Activated T-cell treated with anti-CD3 and anti-CD28 coated beads, Interleukin-2, amount 50 U/mL, for 72 hours (primary cell): Measurements from ENCODE around the gene GRM2. TPM values are rescaled to one million over a fixed set of nuclear protein-coding genes. Genes with fewer than 3 reads are reported as not detected.

Experiments used
- ATAC-seq, 2 donors: fragments of 150-1000 bp; cut with Tn5 transposase; replicated peaks in 1 of 2; 2 replicates each; pipeline ENCODE4 v1.10.0; 2021; ENCODE audit warnings: moderate library complexity in 2 of 2, mild to moderate bottlenecking in 1 of 2
- DNase-seq, 2 donors: peaks; one replicate each; pipeline ENCODE4 v3.0.0; 2021 to 2022; ENCODE audit warnings: mixed read lengths in 1 of 2
- H3K27ac Mint-ChIP-seq: one replicate; pipeline ENCODE4 v1.8.0; 2022; ENCODE audit warnings: mild to moderate bottlenecking, moderate library complexity, mixed read lengths
- H3K27me3 Mint-ChIP-seq: one replicate; pipeline ENCODE4 v1.8.0; 2022; ENCODE audit warnings: low read depth, mixed read lengths
- H3K36me3 Mint-ChIP-seq, 2 donors: one replicate each; pipeline ENCODE4 v1.8.0; 2022; ENCODE audit warnings: mixed read lengths in 2 of 2, mild to moderate bottlenecking in 1 of 2; ENCODE audit not compliant: insufficient read depth in 2 of 2
- H3K4me1 Mint-ChIP-seq: one replicate; pipeline ENCODE4 v1.8.0; 2022; ENCODE audit warnings: low read depth, mixed read lengths
- H3K4me3 Mint-ChIP-seq, 2 donors: one replicate each; pipeline ENCODE4 v1.8.0; 2022; ENCODE audit warnings: mild to moderate bottlenecking in 2 of 2, mixed read lengths in 2 of 2, moderate library complexity in 2 of 2
- H3K9me3 Mint-ChIP-seq, 2 donors: one replicate each; pipeline ENCODE4 v1.8.0; 2022; ENCODE audit warnings: mixed read lengths in 2 of 2
- total RNA-seq, 2 donors: library from RNA; stranded (reverse); gene quantifications; one replicate each; pipeline ENCODE4 v1.2.3, GENCODE V29; 2022

Gene GRM2
- total RNA-seq, 2 donors from 2014 or later: 0.48 to 2.0 TPM

DNA sequence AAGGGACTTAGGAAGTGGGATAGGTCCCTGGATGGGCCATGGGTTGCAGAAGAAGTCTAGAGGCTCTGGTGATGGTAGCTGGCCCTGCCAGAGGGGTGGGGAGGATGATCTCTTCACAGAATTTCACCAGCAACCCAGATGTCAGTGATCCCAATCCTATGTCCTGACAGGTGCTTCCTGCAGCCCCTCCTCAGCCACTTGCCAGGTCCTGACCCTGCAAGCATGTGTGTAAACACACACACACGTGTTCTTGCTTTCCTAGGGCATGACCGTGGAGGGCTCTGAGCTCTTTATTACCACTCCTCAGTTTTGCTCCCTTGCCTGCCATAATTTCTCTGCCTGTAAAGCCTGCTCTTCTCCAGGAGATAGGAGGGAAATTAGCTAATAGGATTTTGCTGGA, 23.3 kb upstream of the GRM2 start:
- Mint-ChIP-seq H3K27me3 (no peaks in the 10 kb centered on the region), H3K9me3 (no peaks in the 10 kb centered on the region), H3K27ac (no peak overlapping the region), H3K4me1 (peaks cover 86% of the 10 kb centered on the region), H3K36me3 (peaks cover 6 to 19% of the 10 kb centered on the region in 2 donors), H3K4me3 (no peak overlapping the region)
- DNase-seq (no peak), ATAC-seq (no peak)

DNA sequence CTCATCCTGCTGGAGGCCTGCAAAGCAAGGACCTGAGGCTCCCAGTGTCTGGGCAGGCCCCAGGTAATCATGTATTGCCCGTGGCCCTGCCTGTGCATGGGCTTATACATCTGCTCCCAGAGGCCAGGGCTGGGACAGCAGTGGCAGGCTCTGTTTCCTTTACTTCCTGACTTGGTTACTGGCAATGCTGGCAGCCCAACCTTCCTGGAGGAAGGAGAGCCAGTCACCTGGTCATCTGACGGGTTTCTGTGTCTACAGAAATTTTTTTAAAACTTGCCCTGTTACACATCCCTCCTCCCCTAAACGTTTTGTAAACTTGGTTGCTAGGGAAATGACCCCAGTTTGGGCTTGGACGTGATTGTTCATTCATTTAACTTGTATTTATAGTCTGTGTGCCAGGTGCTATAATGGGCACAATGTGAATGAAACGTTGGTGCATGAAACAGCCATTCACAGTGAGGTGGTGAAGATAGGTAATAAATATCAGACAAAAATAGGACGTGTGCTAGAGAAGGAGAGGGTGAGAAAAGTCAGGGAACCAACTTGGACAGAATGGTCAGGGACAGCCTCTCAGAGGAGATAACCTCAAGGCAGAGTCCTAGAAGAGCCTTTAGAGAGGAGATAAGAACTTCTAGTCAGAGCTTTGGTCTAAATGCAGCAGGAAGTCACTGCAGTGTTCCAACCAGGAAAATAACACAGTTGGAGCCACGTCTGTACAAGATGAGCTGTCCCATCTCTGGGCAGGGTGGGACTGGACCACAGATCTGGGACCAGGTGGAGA, 21.7 kb upstream of the GRM2 start:
- H3K36me3 Mint-ChIP-seq: peaks cover 6 to 22% of the 10 kb centered on the region in 2 donors

DNA sequence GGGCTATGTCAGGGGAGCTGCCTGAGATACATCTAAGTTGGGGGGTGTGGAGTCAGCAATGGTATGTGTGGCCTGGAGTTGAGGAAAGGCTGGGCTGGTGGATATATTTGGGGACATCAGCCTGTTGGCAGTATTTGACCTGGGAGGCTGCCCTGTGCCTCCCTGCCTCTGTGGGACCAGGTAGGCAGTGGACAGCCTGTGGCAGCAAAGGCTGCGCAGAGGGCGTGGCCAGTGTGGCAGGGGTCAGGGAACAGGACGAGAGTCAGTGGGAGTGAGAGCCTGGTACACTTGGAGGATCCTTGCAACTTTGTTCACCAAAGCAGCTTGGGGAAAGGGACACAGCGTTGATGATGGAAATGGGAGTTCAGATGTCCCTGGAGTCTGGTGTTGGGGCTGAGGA, 20.8 kb upstream of the GRM2 start:
- peak overlapping the region; percentile 87 for H3K27ac Mint-ChIP-seq
- peaks cover 77% of the 10 kb centered on the region for H3K4me1 Mint-ChIP-seq
- H3K36me3 Mint-ChIP-seq: peaks cover 6 to 22% of the 10 kb centered on the region in 2 donors
- H3K4me3 Mint-ChIP-seq: peak overlapping the region; percentile 67 to 73
- no peaks in the 10 kb centered on the region for H3K27me3 Mint-ChIP-seq
- H3K9me3 Mint-ChIP-seq: no peaks in the 10 kb centered on the region
- DNase-seq (no peak), ATAC-seq (no peak)

More for the DNA sequence above, 21.7 kb upstream of the GRM2 start:
- ATAC-seq: no peak
- Mint-ChIP-seq H3K27ac (peak overlapping the region; percentile 87), H3K27me3 (no peaks in the 10 kb centered on the region), H3K4me1 (peaks cover 86% of the 10 kb centered on the region), H3K4me3 (peak overlapping the region; percentile 67 to 73), H3K9me3 (no peaks in the 10 kb centered on the region)
- DNase-seq: no peak

DNA sequence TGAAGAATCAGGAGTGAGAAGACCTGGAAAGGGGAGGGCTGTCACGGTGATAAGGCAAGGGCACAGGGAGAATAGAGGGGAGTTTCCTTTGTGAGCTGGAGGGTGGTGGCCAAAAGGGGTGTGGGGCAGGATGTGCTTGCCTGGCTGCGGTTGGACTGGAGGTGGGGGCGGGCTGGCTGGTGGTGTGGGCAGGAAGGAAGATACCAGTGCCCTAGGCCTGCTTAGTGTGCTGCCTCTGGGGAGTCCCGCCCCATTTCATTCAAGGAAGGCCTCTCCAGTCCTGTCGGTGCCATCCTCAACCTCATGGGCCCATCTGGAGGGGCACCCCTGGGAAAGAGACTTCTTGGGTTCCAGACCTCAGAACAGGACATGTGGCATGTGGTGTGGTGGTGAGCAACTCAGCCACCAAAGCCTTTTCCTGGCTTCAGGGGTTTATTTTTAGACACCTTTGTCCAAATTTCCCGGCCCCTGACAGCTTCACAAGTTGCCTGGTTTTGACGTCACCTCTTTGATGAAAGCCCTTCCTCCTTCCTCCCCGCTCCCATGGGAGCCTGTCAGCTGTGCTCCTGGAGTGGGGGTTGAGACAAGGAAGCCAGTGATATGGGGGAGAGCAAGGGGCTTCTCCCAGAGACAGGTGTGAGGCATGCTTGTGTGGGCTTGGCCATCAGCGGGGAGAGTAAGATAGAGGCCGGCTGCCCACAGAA, 20.2 kb upstream of the GRM2 start:
- Mint-ChIP-seq H3K27me3 (no peaks in the 10 kb centered on the region), H3K4me1 (peaks cover 71% of the 10 kb centered on the region), H3K9me3 (no peaks in the 10 kb centered on the region), H3K4me3 (peak overlapping the region; percentile 67 to 73), H3K27ac (peak overlapping the region; percentile 87), H3K36me3 (peaks cover 6 to 20% of the 10 kb centered on the region in 2 donors)
- DNase-seq (peak; percentile 84 to 86), ATAC-seq (peak; percentile 93)

DNA sequence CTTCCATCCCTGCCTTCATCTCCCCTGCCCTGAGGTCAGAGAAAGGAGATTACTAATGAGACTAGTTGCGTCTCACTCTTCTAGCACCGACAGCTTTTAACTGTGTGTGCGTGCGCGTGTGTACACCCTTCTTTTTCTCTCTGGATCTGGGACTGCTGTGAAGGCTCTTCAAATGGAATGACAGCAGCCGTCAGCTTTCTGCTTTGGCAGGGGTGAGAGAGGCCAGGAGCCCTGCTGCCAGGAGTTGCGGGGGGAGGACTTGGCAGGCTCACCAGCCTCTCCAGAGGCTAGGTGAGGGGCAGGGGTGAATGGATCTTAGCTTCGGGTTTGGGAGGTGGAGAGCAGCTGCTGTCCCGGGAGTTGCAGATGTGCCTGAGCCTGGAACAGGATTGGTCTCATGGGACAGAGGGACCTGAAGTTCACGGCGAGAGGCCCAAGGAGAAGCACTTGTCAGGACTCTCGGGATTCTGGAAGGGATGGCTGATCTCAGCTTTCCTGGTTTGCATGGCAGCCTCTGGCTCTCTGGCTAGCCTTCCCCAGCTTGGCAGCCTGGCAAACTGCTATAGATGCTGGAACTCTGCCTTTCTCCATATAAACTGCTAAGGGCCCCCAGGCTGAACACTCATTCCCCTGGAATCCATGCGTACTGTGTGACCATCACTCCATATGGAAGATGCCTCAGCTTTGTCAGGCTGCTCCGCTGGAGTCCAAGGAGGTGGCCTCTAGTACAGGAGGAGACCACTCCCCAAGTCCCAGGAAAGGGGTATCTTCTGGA, 19.2 kb upstream of the GRM2 start:
- Mint-ChIP-seq H3K4me3 (peak overlapping the region in 1 of 2 donors; percentile 6), H3K27ac (peak overlapping the region; percentile 9), H3K27me3 (no peaks in the 10 kb centered on the region), H3K36me3 (peaks cover 4 to 18% of the 10 kb centered on the region in 2 donors), H3K9me3 (no peaks in the 10 kb centered on the region), H3K4me1 (peaks cover 61% of the 10 kb centered on the region)
- DNase-seq: no peak
- ATAC-seq: no peak

DNA sequence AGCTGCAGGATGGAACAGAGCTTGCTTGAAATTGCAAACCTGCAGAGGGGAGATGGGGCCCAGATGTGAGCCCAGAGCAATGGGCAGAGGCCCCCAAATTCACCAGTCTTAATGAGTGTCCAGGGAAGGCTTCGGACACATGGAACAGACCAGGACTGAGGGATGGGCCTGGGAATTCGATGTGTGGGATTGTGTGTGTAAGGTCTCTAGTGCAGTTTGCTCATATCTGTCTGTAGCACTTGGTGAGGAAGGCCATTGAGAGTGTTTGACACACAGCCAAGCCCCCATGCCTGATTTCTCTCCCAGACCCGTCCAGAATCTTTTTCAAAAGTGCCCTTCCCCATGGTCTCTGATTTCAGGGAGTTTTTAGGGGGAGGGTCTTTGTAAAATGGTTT, 18.7 kb upstream of the GRM2 start:
- Mint-ChIP-seq H3K4me1 (peaks cover 55% of the 10 kb centered on the region), H3K27ac (peak overlapping the region; percentile 9), H3K4me3 (no peak overlapping the region), H3K27me3 (no peaks in the 10 kb centered on the region), H3K36me3 (peaks cover 4 to 18% of the 10 kb centered on the region in 2 donors), H3K9me3 (no peaks in the 10 kb centered on the region)
- ATAC-seq: no peak
- DNase-seq: no peak

DNA sequence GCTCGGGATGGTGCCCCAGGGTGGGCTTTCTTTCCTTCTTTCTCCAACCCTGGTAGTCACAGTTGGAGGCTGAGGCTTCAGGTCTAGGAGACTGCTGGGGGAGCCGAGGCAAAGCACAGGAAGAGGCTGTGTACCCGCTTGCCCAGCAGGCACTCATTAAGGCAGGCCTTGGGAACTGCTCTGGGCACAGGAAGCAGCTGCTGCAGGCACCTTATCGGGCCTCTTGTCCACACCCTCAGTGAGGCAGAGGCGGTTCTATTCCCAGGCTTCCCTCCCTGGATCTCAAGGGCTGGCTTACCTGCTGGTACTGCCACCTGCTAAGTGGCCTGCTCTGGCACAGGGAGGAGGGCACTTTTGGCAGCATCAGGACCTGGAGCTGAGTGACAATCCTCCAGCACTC, 15.8 kb upstream of the GRM2 start:
- H3K27ac Mint-ChIP-seq: no peak overlapping the region
- H3K4me3 Mint-ChIP-seq: no peak overlapping the region
- DNase-seq: no peak
- H3K27me3 Mint-ChIP-seq: no peaks in the 10 kb centered on the region
- no peaks in the 10 kb centered on the region for H3K9me3 Mint-ChIP-seq
- peaks cover 2 to 8% of the 10 kb centered on the region in 2 donors for H3K36me3 Mint-ChIP-seq
- ATAC-seq: no peak
- peaks cover 30% of the 10 kb centered on the region for H3K4me1 Mint-ChIP-seq

DNA sequence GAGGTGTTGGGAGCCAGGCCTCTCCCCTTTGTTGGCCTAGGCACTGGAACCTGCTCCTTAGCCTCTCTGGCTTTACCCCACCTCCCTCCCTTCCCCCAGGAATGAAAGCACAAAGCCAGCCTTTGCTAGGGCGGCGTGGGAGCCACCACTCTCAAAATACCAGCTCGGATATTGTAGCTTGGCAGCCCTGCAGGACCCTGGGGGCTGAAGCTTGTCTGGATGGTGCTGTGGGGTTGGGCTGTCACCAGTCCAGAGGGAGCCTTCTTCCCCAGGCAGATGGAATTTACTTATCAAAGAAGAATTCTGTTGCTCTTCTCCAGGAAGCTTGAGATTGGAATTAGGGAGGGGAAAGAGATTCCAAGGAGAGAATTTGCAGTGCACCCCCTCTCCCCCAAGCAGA, 14.9 kb upstream of the GRM2 start:
- Mint-ChIP-seq H3K9me3 (no peaks in the 10 kb centered on the region), H3K27ac (no peak overlapping the region), H3K4me1 (peaks cover 21% of the 10 kb centered on the region), H3K27me3 (no peaks in the 10 kb centered on the region), H3K36me3 (peaks cover 2 to 7% of the 10 kb centered on the region in 2 donors), H3K4me3 (no peak overlapping the region)
- ATAC-seq (no peak), DNase-seq (no peak)

DNA sequence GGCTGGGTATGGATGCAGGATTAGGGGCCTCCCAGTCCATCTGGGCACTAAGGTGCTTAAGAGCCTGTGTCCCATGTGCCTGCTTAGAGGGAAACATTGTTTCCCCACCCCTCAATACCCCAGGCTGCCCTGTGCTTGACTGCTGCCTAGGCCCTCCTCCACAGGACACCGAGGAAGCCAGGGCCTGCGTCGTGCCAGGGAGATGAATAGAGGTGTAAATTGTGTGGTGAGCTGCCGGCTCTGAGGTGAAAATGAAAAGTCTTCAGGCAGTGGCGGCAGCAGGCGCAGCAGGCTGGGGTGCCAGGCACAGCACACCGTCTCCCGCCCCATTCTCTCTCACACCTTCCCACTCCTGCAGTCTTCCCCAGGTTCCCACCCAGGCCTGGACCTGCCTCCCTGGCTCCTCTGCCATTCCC, 13.9 kb upstream of the GRM2 start:
- ATAC-seq: no peak
- peaks cover 13% of the 10 kb centered on the region for H3K4me1 Mint-ChIP-seq
- H3K27me3 Mint-ChIP-seq: no peaks in the 10 kb centered on the region
- peaks cover 2 to 6% of the 10 kb centered on the region in 2 donors for H3K36me3 Mint-ChIP-seq
- H3K4me3 Mint-ChIP-seq: no peak overlapping the region
- no peaks in the 10 kb centered on the region for H3K9me3 Mint-ChIP-seq
- H3K27ac Mint-ChIP-seq: no peak overlapping the region
- DNase-seq: no peak

DNA sequence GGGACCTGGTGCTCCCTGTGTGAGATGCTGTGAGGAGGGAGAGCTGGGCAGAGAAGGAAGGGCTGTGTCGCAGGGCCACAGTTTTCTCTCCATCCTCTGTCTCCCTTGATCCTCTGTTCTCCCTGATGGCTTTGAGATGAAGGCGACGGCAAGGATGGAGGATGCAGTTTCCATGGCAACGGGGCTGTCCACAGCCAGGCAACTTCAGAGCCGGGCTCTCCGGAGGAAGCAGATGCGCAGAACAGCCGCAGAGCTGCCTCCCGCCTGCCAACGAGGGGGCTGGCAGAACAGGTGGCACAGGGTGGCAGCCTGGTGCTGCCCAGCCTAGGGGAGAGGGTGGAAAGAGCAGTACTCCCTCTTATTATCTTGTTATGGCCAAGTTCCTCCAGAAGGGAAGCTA, 9.9 kb upstream of the GRM2 start:
- DNase-seq (no peak), ATAC-seq (no peak)
- Mint-ChIP-seq H3K4me3 (no peak overlapping the region), H3K4me1 (peaks cover 5% of the 10 kb centered on the region), H3K27me3 (no peaks in the 10 kb centered on the region), H3K9me3 (no peaks in the 10 kb centered on the region), H3K36me3 (peaks cover 0 to 5% of the 10 kb centered on the region in 2 donors), H3K27ac (no peak overlapping the region)

DNA sequence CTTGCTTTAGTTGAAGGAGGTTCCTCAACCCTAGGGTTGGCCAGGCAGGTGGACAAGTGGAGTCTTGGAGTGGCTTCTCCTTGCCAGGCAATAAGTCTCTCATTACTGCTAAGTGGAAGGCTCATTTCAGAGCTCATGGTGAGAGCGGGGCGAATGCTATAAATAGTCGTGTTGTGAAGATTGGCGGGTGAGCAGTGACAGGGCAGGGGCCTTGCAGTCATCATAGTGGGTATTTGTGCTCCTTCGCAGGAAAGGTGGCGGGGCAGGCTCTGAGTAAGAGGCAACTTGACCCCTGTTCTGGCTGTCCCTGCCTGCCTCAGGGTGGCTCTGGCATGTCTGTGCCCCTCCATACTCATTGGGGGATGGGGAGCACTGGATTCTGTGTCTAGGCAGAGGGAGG, 8.7 kb upstream of the GRM2 start:
- H3K27ac Mint-ChIP-seq: no peak overlapping the region
- no peak overlapping the region for H3K4me3 Mint-ChIP-seq
- H3K27me3 Mint-ChIP-seq: no peaks in the 10 kb centered on the region
- peaks cover 0 to 5% of the 10 kb centered on the region in 2 donors for H3K36me3 Mint-ChIP-seq
- ATAC-seq (no peak), DNase-seq (no peak)
- H3K9me3 Mint-ChIP-seq: no peaks in the 10 kb centered on the region
- peaks cover 5% of the 10 kb centered on the region for H3K4me1 Mint-ChIP-seq

DNA sequence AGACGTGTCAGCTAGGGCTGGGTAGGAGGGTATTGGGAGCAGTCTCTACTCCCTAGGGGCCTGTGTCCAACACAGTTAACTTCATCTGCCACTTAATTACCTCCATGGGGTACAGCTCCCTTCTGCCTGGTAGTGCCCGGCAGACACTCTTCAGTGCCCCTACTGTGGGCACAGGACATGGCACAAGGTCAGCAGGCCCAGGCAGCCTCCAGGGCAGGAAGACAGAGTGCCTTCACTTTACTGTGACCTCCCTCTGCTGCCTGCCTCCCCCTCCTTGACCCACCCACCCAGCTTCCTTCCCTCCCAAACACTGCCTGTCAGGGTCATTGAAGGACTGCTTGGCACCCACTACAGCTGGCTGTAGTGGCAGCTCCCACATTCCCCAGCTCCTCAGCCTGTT, 6.5 kb upstream of the GRM2 start:
- Mint-ChIP-seq H3K4me1 (peaks cover 5% of the 10 kb centered on the region), H3K27ac (no peak overlapping the region), H3K27me3 (no peaks in the 10 kb centered on the region), H3K9me3 (no peaks in the 10 kb centered on the region), H3K4me3 (no peak overlapping the region), H3K36me3 (peaks cover 0 to 5% of the 10 kb centered on the region in 2 donors)
- no peak for ATAC-seq
- DNase-seq: no peak

DNA sequence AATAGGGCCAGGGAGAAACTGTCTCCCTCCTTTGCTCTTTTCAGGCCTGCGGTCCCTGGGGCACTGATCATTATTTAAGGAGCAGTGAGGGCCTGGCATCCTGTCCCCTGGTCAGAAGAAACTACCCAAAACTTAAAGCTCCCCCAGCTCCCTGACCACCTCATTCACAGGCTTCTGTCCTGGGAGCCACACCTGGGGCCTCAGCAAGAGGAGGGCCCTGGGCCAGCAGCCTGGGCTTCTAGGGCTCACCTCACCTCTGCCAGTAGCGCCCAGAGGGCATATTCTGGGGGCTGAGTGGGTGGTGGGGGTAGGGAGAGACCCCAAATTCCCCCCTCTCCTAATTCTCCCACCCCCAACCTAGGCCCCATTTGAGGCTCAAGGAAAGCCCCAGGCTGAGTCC, 4.7 kb upstream of the GRM2 start:
- no peaks in the 10 kb centered on the region for H3K9me3 Mint-ChIP-seq
- no peak overlapping the region for H3K27ac Mint-ChIP-seq
- H3K4me3 Mint-ChIP-seq: no peak overlapping the region
- peaks cover 0 to 5% of the 10 kb centered on the region in 2 donors for H3K36me3 Mint-ChIP-seq
- peaks cover 17% of the 10 kb centered on the region for H3K4me1 Mint-ChIP-seq
- no peak for DNase-seq
- peaks cover 2% of the 10 kb centered on the region for H3K27me3 Mint-ChIP-seq
- ATAC-seq: no peak
